ENCODE measurements around the gene FBXL15.

Gene FBXL15

DNA sequence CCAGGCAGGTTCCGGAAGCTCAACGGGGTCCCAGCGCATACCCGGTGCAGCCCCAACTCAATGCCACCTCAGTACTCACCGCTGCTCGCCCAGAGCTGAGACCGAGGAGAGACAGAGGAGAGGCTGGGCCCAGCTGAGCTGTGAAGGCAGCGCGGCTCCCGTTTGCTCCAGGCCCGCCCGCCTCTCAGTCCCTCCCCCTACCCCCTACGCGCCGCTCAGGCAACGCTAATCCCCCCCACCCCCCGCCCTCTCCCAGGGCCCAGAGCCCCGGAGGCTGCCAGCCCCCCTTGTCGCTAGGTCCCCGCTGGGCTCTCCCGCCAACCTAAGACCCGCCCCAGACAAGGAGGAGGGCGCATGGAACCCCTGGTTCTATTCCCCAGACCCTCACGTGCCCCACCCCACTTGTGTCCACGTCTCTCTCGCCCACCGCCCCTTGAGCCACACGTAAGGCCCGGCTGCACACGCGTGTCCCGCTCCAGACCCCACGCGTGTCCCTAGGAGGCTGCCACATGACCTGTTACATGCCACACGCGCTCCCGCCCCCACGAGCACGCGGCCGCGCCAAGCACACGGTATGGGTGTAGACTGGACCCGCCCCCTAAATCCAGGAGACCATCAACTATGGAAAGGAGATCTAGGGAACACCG is 1.9 kb upstream of the FBXL15 start, which contains the start of gene PSD:
Gene PSD (minus strand): TSS at position 164 of the 647 bp plus-strand sequence. CDS start 1,747 bp downstream, outside the sequence.
- Histone ChIP-seq H3K18ac (ENCODE audit: low read length) (no peak within 1 kb of the TSS), H2AFZ (ENCODE audit: insufficient read depth, low read length, poor library complexity) (peak within 1 kb of the TSS; percentile 38), H3K4ac (ENCODE audit: low read depth, low read length) (no peak within 1 kb of the TSS), H4K8ac (ENCODE audit: low read depth, low read length) (no peak within 1 kb of the TSS), H3K23ac (ENCODE audit: low read length) (no peak within 1 kb of the TSS), H3K14ac (ENCODE audit: low read length) (no peak within 1 kb of the TSS), H3K27ac (ENCODE audit: low read depth, low read length) (no peak within 1 kb of the TSS), H3K4me1 (ENCODE audit: control insufficient read depth in 1 of 2, insufficient read depth in 2 of 2, low read length in 2 of 2) (peaks cover 16 to 27% of the 10 kb centered on the region in 2 experiments), H4K12ac (ENCODE audit: low read depth, low read length) (no peak within 1 kb of the TSS), H3K79me1 (ENCODE audit: low read length) (peaks cover 8% of the 10 kb centered on the region), H2AK5ac (ENCODE audit: low read length) (no peak within 1 kb of the TSS), H3K4me3 (ENCODE audit: low read depth, low read length) (peak within 1 kb of the TSS; percentile 68), H3K79me2 (ENCODE audit: control insufficient read depth, insufficient read depth, low read length, poor library complexity) (peaks cover 4% of the 10 kb centered on the region), H4K91ac (ENCODE audit: low read depth, low read length) (no peak within 1 kb of the TSS), H2BK120ac (ENCODE audit: insufficient read depth, low read length, poor library complexity) (no peak within 1 kb of the TSS), H3K9me3 (ENCODE audit: insufficient read depth, low read depth, low read length) (peaks cover 5% of the 10 kb centered on the region), H2BK5ac (ENCODE audit: low read depth, low read length, poor library complexity) (no peak within 1 kb of the TSS), H3K36me3 (ENCODE audit: control insufficient read depth in 1 of 2, insufficient read depth in 2 of 2, low read length in 2 of 2) (peaks cover 8 to 10% of the 10 kb centered on the region in 2 experiments), H3K4me2 (ENCODE audit: low read length) (peak within 1 kb of the TSS; percentile 88), H2BK12ac (ENCODE audit: low read length) (no peak within 1 kb of the TSS), H3K9ac (ENCODE audit: low read length) (no peak within 1 kb of the TSS), H3K27me3 (ENCODE audit: insufficient read depth, low read length) (peaks cover 7% of the 10 kb centered on the region)
- WGBS (ENCODE audit: extremely low coverage, insufficient coverage, insufficient read length): no CpG with 5 or more reads among the region's 45 CpGs
- no peak for DNase-seq

- Histone ChIP-seq H3K79me1 (ENCODE audit: low read length) (peaks cover 8% of the 10 kb centered on the region), H2BK120ac (ENCODE audit: insufficient read depth, low read length, poor library complexity) (no peak overlapping the region), H3K27me3 (ENCODE audit: insufficient read depth, low read length) (peaks cover 7% of the 10 kb centered on the region), H3K79me2 (ENCODE audit: control insufficient read depth, insufficient read depth, low read length, poor library complexity) (peaks cover 4% of the 10 kb centered on the region), H3K4me1 (ENCODE audit: control insufficient read depth in 1 of 2, insufficient read depth in 2 of 2, low read length in 2 of 2) (peaks cover 16 to 27% of the 10 kb centered on the region in 2 experiments), H3K27ac (ENCODE audit: low read depth, low read length) (no peak overlapping the region), H3K14ac (ENCODE audit: low read length) (peak overlapping the region; percentile 29), H3K18ac (ENCODE audit: low read length) (no peak overlapping the region), H4K91ac (ENCODE audit: low read depth, low read length) (no peak overlapping the region), H4K12ac (ENCODE audit: low read depth, low read length) (no peak overlapping the region), H3K4me2 (ENCODE audit: low read length) (peak overlapping the region; percentile 88), H2AFZ (ENCODE audit: insufficient read depth, low read length, poor library complexity) (peak overlapping the region; percentile 38), H3K4me3 (ENCODE audit: low read depth, low read length) (peak overlapping the region; percentile 68), H3K4ac (ENCODE audit: low read depth, low read length) (no peak overlapping the region), H3K9me3 (ENCODE audit: insufficient read depth, low read depth, low read length) (peaks cover 5% of the 10 kb centered on the region), H4K8ac (ENCODE audit: low read depth, low read length) (peak overlapping the region; percentile 37), H2AK5ac (ENCODE audit: low read length) (no peak overlapping the region), H2BK12ac (ENCODE audit: low read length) (no peak overlapping the region), H2BK5ac (ENCODE audit: low read depth, low read length, poor library complexity) (no peak overlapping the region), H3K9ac (ENCODE audit: low read length) (peak overlapping the region; percentile 30), H3K23ac (ENCODE audit: low read length) (no peak overlapping the region), H3K36me3 (ENCODE audit: control insufficient read depth in 1 of 2, insufficient read depth in 2 of 2, low read length in 2 of 2) (peaks cover 16 to 18% of the 10 kb centered on the region in 2 experiments)
- WGBS (ENCODE audit: extremely low coverage, insufficient coverage, insufficient read length): no CpG with 5 or more reads among the region's 54 CpGs
- DNase-seq: peak in 1 of 2 donors; percentile 56
These were observed 1.1 kb upstream of the FBXL15 start for GRCh38 chr10:102419269-102420180.

DNA sequence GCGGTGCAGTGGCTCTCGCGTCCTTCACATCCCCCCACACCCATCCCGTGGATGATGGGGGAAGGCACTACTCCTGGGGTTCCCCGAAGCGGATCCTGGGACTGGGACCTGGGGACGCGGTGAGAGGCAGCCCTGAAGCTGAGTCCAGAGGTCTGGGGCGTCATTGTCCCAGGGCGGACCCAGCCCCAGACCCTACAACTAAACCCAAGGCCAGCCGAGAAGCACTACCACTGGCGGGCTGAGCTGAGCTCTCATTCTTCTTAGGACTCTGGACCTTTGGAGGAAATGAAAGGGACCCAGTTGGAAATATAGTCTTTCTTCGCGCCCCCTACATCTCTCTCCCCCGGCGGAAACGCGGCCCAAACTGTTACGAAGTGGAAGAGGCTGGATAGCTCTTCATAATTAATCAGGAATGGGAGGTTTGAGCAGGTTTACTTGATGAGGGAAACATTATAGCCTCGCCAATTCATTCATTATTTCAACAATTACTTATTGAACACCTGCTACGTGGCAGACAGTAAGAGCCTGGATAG is 389 bp upstream of the FBXL15 start:
- Histone ChIP-seq H3K27me3 (ENCODE audit: insufficient read depth, low read length) (peaks cover 7% of the 10 kb centered on the region), H3K79me2 (ENCODE audit: control insufficient read depth, insufficient read depth, low read length, poor library complexity) (peaks cover 4% of the 10 kb centered on the region), H3K27ac (ENCODE audit: low read depth, low read length) (no peak overlapping the region), H3K4me2 (ENCODE audit: low read length) (peak overlapping the region; percentile 88), H3K4me1 (ENCODE audit: control insufficient read depth in 1 of 2, insufficient read depth in 2 of 2, low read length in 2 of 2) (peaks cover 16 to 27% of the 10 kb centered on the region in 2 experiments), H2BK120ac (ENCODE audit: insufficient read depth, low read length, poor library complexity) (no peak overlapping the region), H3K4ac (ENCODE audit: low read depth, low read length) (no peak overlapping the region), H2BK5ac (ENCODE audit: low read depth, low read length, poor library complexity) (no peak overlapping the region), H3K23ac (ENCODE audit: low read length) (no peak overlapping the region), H3K4me3 (ENCODE audit: low read depth, low read length) (peak overlapping the region; percentile 80), H4K12ac (ENCODE audit: low read depth, low read length) (no peak overlapping the region), H3K9ac (ENCODE audit: low read length) (peak overlapping the region; percentile 30), H3K18ac (ENCODE audit: low read length) (no peak overlapping the region), H3K9me3 (ENCODE audit: insufficient read depth, low read depth, low read length) (no peaks in the 10 kb centered on the region), H2BK12ac (ENCODE audit: low read length) (no peak overlapping the region), H2AK5ac (ENCODE audit: low read length) (no peak overlapping the region), H3K36me3 (ENCODE audit: control insufficient read depth in 1 of 2, insufficient read depth in 2 of 2, low read length in 2 of 2) (peaks cover 17 to 24% of the 10 kb centered on the region in 2 experiments), H4K8ac (ENCODE audit: low read depth, low read length) (peak overlapping the region; percentile 37), H3K14ac (ENCODE audit: low read length) (peak overlapping the region; percentile 29), H3K79me1 (ENCODE audit: low read length) (peaks cover 8% of the 10 kb centered on the region), H4K91ac (ENCODE audit: low read depth, low read length) (no peak overlapping the region), H2AFZ (ENCODE audit: insufficient read depth, low read length, poor library complexity) (peak overlapping the region; percentile 38)
- no CpG with 5 or more reads among the region's 21 CpGs for WGBS (ENCODE audit: extremely low coverage, insufficient coverage, insufficient read length)
- no peak for DNase-seq

DNA sequence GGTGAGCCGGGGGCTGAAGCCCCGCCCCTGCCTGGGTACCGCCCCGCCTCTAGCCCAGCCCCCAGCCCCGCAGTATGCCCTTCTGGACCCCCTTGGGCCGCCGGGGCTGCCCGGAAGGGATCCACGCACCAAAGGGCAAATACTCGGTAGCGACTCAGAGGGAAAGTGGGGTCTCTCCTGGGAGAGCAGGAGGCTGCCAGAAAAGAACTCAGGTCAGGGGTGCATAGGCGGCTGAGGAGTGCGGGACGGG is 796 bp downstream of the FBXL15 start:
- no peak overlapping the region for H2AK5ac ChIP-seq (ENCODE audit: low read length)
- H2BK120ac ChIP-seq (ENCODE audit: insufficient read depth, low read length, poor library complexity): peak overlapping the region; percentile 5
- peak overlapping the region; percentile 23 for H4K91ac ChIP-seq (ENCODE audit: low read depth, low read length)
- peak overlapping the region; percentile 97 for H4K8ac ChIP-seq (ENCODE audit: low read depth, low read length)
- H3K4me3 ChIP-seq (ENCODE audit: low read depth, low read length): peak overlapping the region; percentile 75
- no CpG with 5 or more reads among the region's 14 CpGs for WGBS (ENCODE audit: extremely low coverage, insufficient coverage, insufficient read length)
- no peak overlapping the region for H2BK12ac ChIP-seq (ENCODE audit: low read length)
- H3K4me1 ChIP-seq (ENCODE audit: control insufficient read depth in 1 of 2, insufficient read depth in 2 of 2, low read length in 2 of 2): peaks cover 16 to 27% of the 10 kb centered on the region in 2 experiments
- H2BK5ac ChIP-seq (ENCODE audit: low read depth, low read length, poor library complexity): no peak overlapping the region
- H3K18ac ChIP-seq (ENCODE audit: low read length): no peak overlapping the region
- H3K27ac ChIP-seq (ENCODE audit: low read depth, low read length): peak overlapping the region; percentile 87
- H4K12ac ChIP-seq (ENCODE audit: low read depth, low read length): peak overlapping the region; percentile 51
- H3K9me3 ChIP-seq (ENCODE audit: insufficient read depth, low read depth, low read length): no peaks in the 10 kb centered on the region
- H3K36me3 ChIP-seq (ENCODE audit: control insufficient read depth in 1 of 2, insufficient read depth in 2 of 2, low read length in 2 of 2): peaks cover 17 to 24% of the 10 kb centered on the region in 2 experiments
- H3K79me1 ChIP-seq (ENCODE audit: low read length): peaks cover 8% of the 10 kb centered on the region
- H3K9ac ChIP-seq (ENCODE audit: low read length): peak overlapping the region; percentile 24
- no peak overlapping the region for H3K4ac ChIP-seq (ENCODE audit: low read depth, low read length)
- peak overlapping the region; percentile 88 for H3K4me2 ChIP-seq (ENCODE audit: low read length)
- H3K14ac ChIP-seq (ENCODE audit: low read length): no peak overlapping the region
- no peak for DNase-seq
- peak overlapping the region; percentile 38 for H2AFZ ChIP-seq (ENCODE audit: insufficient read depth, low read length, poor library complexity)
- H3K27me3 ChIP-seq (ENCODE audit: insufficient read depth, low read length): peaks cover 7% of the 10 kb centered on the region
- H3K79me2 ChIP-seq (ENCODE audit: control insufficient read depth, insufficient read depth, low read length, poor library complexity): peaks cover 4% of the 10 kb centered on the region
- no peak overlapping the region for H3K23ac ChIP-seq (ENCODE audit: low read length)

Measured in trophoblast cell (in vitro differentiated cells and primary cell).